Placental pericyte (primary cell): ENCODE results near the gene SNAP29. TPM values are rescaled to one million over a fixed set of nuclear protein-coding genes. Genes with fewer than 3 reads are reported as not detected.

Experiments
- total RNA-seq: library from RNA; depleted of rRNA; stranded (reverse); fragments of >200 nt; gene quantifications from 2 replicates; pipeline ENCODE4 v1.2.3, GENCODE V29; 2012

The SNAP29 gene
- 11.7 and 12.3 TPM in 2 replicates for total RNA-seq

DNA sequence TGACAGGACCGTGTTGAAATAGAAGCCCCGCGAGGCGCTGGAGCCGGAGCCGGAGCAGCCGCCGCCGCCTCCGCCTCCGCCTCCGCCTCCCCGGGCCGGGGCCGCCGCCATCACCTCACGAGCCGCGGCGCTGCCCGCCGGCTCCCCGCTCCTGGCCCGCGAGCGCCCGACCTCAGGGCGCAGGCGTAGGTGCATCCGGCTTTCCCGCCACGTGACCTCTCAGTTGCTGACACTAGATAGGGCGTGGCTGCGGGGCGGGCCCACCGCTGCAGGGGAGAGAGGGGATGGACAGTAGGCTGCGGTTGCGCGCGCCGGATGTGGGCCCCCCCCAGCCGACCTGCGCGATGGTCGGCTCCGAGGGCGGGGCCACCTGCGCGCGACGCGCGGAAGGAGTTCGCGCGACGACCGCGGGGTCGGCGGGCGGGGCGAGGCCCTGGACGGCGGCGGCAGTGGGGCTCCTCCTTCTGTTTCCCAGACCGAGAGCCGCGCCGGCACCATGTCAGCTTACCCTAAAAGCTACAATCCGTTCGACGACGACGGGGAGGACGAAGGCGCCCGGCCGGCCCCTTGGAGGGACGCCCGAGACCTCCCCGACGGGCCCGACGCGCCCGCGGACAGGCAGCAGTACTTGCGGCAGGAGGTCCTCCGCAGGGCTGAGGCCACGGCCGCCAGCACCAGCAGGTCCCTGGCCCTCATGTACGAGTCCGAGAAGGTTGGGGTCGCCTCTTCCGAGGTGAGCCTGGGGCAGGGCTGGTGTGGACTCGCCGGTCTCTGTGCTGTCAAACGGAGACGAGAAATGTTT, at the start of gene SNAP29, which contains the start of gene PI4KA:
TSS of gene SNAP29 (plus strand) at position 393 of the 802 bp plus-strand sequence. CDS start at position 497, 104 bp downstream.
TSS of gene PI4KA (minus strand) at position 197 of the 802 bp plus-strand sequence. CDS start at position 111, 86 bp downstream.

DNA sequence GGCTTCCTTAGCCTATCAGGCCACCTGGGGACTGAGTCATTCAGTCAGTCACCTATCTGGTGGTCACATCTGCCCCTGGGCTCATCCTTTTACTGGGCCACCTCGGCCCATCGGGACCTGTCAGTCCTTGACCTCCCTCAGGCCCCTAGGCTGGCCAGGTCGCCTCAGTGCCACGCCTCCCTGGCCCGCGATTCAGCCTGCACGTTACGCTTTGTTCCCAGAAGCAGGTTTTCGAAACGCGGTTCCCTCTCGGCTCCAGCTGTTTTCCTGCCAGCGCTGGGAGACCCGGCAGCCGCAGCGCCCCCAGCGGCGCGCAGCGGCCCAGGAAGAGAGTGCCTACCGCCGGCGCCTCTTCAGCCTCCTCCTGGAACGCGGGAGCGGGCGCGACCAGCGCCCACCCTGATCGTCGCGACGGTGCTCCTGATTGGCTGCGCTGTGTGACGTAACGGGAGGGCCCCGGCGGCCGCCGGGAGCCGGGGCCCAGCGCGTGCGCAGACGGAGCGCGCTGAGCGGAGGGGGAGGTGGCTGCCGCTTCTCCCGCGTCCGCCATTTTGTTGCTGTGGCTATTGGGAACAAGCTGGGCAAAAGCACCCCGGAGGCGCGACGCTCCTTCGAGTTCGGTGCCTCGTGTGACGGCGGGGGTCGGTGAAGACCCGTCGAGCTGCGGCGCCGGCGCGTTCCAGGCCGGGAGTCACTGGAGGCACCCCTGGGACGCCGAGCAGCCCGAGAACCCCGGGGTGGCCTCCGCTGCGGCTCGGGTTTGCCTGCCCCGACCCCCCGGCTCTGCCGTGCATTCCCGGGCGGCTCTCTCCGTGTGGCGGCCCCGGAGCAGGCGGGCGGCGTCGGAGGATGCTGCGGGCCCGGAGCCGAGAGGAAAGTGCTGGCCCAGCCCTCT, 58.4 kb downstream of the SNAP29 start, which contains the start of gene CRKL:
TSS of gene CRKL (plus strand) at position 492 of the 895 bp plus-strand sequence. CDS start 528 bp downstream, outside the sequence.

Other genes with a start within 250 kb of the SNAP29 start
- 0.22 and 0.72 TPM in 2 replicates for gene SERPIND1, start 84.9 kb upstream of the SNAP29 start, total RNA-seq
- 63.9 and 68.6 TPM in 2 replicates for gene PI4KA, start 196 bp upstream of the SNAP29 start, total RNA-seq
- 48.1 and 60.7 TPM in 2 replicates for gene CRKL, start 58.4 kb downstream of the SNAP29 start, total RNA-seq
- gene AIFM3, start 108.2 kb downstream of the SNAP29 start, total RNA-seq, result under 0.01 and 0.22 TPM in 2 replicates
- 43.3 and 68.9 TPM in 2 replicates for gene LZTR1, start 123.3 kb downstream of the SNAP29 start, total RNA-seq
- 22.1 and 36.9 TPM in 2 replicates for gene THAP7, start 143.1 kb downstream of the SNAP29 start, total RNA-seq
- gene P2RX6, start 156.2 kb downstream of the SNAP29 start, total RNA-seq, result 2.6 and 7.2 TPM in 2 replicates
- gene SLC7A4, start 173.6 kb downstream of the SNAP29 start, total RNA-seq, result 0.14 and 3.1 TPM in 2 replicates
- 0.14 TPM in 1 of 2 replicates, not detected in the other for gene LRRC74B, start 186.9 kb downstream of the SNAP29 start, total RNA-seq